ENCODE data around the gene DDN. TPM values are rescaled to one million over a fixed set of nuclear protein-coding genes. Genes with fewer than 3 reads are reported as not detected.
A peak's percentile ranks its signal among the peaks of the same experiment; 100 is the strongest.

Gene DDN
- total RNA-seq, 1 experiment from 2014 or later, result 0.35 TPM

GRCh38 chr12:48966177-48966895 is 32.8 kb downstream of the DDN start:
- Mint-ChIP-seq H3K4me1 (peaks cover 57 to 58% of the 10 kb centered on the region in 2 experiments), H3K36me3 (ENCODE audit: insufficient read depth in 1 of 3, low read depth in 3 of 3) (no peaks in the 10 kb centered on the region; a peak in 1 of 7 replicates), H3K4me3 (no peak overlapping the region), H3K27ac (no peak overlapping the region), H3K9me3 (peaks cover 0 to 2% of the 10 kb centered on the region in 2 experiments; a peak in 2 of 5 replicates), H3K27me3 (ENCODE audit: low read depth) (peaks cover 46% of the 10 kb centered on the region)
- H2BK15ac ChIP-seq (ENCODE audit: low read depth, low read length), result no peak overlapping the region
- no peak overlapping the region for H2BK5ac ChIP-seq (ENCODE audit: insufficient read length, low read length)
- no peak overlapping the region for H2BK20ac ChIP-seq (ENCODE audit: low read depth, low read length, poor library complexity, severe bottlenecking)
- peaks cover 11% of the 10 kb centered on the region for H3K4me1 ChIP-seq (ENCODE audit: insufficient read depth, low read length)
- H2BK12ac ChIP-seq (ENCODE audit: insufficient read length, low read depth, low read length), result no peak overlapping the region
- peak overlapping the region; percentile 4 for H3K4me2 ChIP-seq (ENCODE audit: insufficient read depth, insufficient read length, low read length)
- H3K23me2 ChIP-seq (ENCODE audit: insufficient read length, low read depth, low read length, poor library complexity, severe bottlenecking), result peaks cover 7% of the 10 kb centered on the region
- no peak overlapping the region for H3K27ac ChIP-seq (ENCODE audit: insufficient read length, low read depth, low read length)
- no peaks in the 10 kb centered on the region for H3K79me2 ChIP-seq (ENCODE audit: insufficient read depth, low read length)
- no peaks in the 10 kb centered on the region for H3K9me3 ChIP-seq (ENCODE audit: control insufficient read depth, low read depth, low read length)
- DNase-seq, result peak; percentile 52
- no peak overlapping the region for H3K18ac ChIP-seq (ENCODE audit: insufficient read length, low read depth, low read length)
- H4K91ac ChIP-seq (ENCODE audit: insufficient read length, low read depth, low read length), result no peak overlapping the region
- H2AFZ ChIP-seq (ENCODE audit: low read length), result no peak overlapping the region
- H4K8ac ChIP-seq (replicated peaks; ENCODE audit: insufficient read length, low read depth, low read length), result no peak overlapping the region
- no CpG with 5 or more reads among the region's 20 CpGs for WGBS (ENCODE audit: extremely low coverage, insufficient read length, low lambda C conversion rate)
- no peak overlapping the region for H2AK5ac ChIP-seq (ENCODE audit: insufficient read length, low read length)
- H3K27me3 ChIP-seq (ENCODE audit: insufficient read depth, low read length), result peaks cover 37% of the 10 kb centered on the region
- no peaks in the 10 kb centered on the region for H3K79me1 ChIP-seq (ENCODE audit: insufficient read depth, low read depth, low read length, poor library complexity, severe bottlenecking)
- no peak overlapping the region for H4K5ac ChIP-seq (ENCODE audit: insufficient read length, low read depth, low read length)
- H3K4ac ChIP-seq (ENCODE audit: low read depth, low read length), result no peak overlapping the region
- no peak for TF ChIP-seq CTCF (conservative IDR thresholded peaks at IDR 0.05)
- no peak overlapping the region for H3T11ph ChIP-seq (ENCODE audit: low read length)
- H3K56ac ChIP-seq (ENCODE audit: insufficient read length, low read depth, low read length), result no peak overlapping the region
- H3K14ac ChIP-seq (ENCODE audit: insufficient read depth, low read length), result no peak overlapping the region
- no peak overlapping the region for H3K23ac ChIP-seq (ENCODE audit: insufficient read length, low read depth, low read length)
- H3K9ac ChIP-seq (ENCODE audit: extremely low read depth, insufficient read length, low read length), result no peak overlapping the region
- H2BK120ac ChIP-seq (ENCODE audit: low read depth, low read length, poor library complexity, severe bottlenecking), result no peak overlapping the region
- H4K20me1 ChIP-seq (ENCODE audit: control insufficient read depth, insufficient read depth, insufficient read length), result no peaks in the 10 kb centered on the region
